Measurements from ENCODE around the gene DAPK3. TPM values are rescaled to one million over a fixed set of nuclear protein-coding genes. Genes with fewer than 3 reads are reported as not detected.

Gene DAPK3
- polyA plus RNA-seq, 3 donors, result 13.7 to 32.1 (median 21.8) TPM

DNA sequence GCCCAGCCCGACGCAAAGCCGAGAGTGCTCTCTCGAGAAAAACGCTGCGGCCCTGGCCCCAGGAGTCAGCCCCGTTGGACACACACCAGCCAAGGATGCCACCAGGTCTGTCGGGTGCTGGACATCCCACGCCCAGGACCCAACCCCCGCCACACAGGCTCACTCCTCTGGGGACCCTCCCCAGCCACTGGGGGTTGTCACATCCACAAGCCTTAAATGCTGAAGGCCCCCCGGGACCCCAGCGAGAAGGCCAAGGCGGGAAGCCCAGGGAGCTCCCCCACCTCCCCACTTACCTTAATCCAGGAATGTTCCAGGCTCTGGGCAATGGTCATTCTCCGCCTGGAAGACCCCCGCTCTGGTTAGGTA, 11.2 kb downstream of the DAPK3 start:
- TF ChIP-seq, protein P1, sequence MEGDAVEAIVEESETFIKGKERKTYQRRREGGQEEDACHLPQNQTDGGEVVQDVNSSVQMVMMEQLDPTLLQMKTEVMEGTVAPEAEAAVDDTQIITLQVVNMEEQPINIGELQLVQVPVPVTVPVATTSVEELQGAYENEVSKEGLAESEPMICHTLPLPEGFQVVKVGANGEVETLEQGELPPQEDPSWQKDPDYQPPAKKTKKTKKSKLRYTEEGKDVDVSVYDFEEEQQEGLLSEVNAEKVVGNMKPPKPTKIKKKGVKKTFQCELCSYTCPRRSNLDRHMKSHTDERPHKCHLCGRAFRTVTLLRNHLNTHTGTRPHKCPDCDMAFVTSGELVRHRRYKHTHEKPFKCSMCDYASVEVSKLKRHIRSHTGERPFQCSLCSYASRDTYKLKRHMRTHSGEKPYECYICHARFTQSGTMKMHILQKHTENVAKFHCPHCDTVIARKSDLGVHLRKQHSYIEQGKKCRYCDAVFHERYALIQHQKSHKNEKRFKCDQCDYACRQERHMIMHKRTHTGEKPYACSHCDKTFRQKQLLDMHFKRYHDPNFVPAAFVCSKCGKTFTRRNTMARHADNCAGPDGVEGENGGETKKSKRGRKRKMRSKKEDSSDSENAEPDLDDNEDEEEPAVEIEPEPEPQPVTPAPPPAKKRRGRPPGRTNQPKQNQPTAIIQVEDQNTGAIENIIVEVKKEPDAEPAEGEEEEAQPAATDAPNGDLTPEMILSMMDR (IDR thresholded peaks at IDR 0.05), result no peak

DNA sequence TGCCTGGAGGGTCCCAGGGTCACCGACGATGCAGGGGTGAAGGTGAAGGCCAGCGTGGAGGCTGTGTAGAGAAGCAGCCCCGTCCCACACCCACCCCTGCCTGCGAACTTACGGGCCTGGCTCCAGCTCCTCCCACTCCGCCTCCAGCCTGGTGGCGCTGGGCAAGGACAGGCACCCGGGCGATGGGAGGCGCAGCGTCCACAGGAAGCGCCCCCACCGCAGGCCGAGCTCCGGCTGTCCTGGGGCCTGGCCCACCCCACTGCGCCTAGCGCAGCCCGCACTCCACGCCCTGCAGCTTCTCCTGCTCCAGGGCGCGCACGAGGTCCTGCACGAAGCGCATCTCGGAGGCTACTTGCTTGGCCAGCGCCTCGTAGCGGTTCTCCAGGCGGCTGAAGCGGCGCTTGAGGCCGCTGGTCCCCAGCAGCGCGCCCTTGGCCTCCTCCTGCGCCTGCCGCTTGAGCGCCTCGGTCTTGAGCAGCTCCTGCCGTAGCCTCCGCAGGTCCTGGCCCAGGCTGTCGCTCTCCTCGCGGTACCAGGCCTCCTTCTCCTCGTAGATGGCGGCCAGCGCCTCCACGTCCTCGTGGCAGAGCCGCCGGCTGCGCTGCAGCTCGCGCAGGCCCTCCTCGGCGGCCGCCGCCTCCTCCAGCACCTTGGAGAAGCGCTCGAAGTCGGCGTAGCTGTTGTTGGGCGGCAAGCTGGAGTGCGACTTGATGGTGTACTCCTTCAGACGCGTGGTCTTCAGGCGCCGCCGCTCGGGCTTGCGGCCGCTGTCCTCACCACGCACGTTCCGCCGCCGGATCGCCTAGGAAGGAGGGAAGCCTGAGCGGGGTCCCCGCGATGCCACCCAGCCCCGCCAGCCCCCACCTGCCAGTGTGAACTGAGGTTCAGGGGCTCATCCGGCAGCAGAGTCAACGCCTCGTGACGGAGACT, 11.8 kb downstream of the DAPK3 start:
- Histone ChIP-seq H4K20me1 (ENCODE audit: insufficient read depth, low read length) (peaks cover 8% of the 10 kb centered on the region), H3K4me3 (replicated peaks in 1 of 3; ENCODE audit: low read depth in 2 of 3, low read length in 3 of 3) (no peak overlapping the region), H3K27ac (ENCODE audit: low read depth in 1 of 2, low read length in 2 of 2) (no peak overlapping the region), H3K9me3 (replicated peaks in 1 of 2; ENCODE audit: control insufficient read depth in 1 of 2, insufficient read depth in 1 of 2, low read length in 2 of 2) (no peaks in the 10 kb centered on the region), H3K27me3 (ENCODE audit: control insufficient read depth in 2 of 2, insufficient read depth in 2 of 2, low read length in 2 of 2) (no peaks in the 10 kb centered on the region), H2AFZ (ENCODE audit: insufficient read depth, low read depth, low read length, poor library complexity, severe bottlenecking) (no peak overlapping the region), H3K36me3 (replicated peaks in 1 of 2; ENCODE audit: control insufficient read depth in 1 of 2, insufficient read depth in 2 of 2, low read length in 2 of 2) (peaks cover 58 to 77% of the 10 kb centered on the region in 2 donors), H3K79me2 (ENCODE audit: insufficient read depth, low read length) (no peaks in the 10 kb centered on the region), H3K4me2 (replicated peaks; ENCODE audit: extremely low read depth, low read length, poor library complexity, severe bottlenecking) (no peak overlapping the region), H3K4me1 (ENCODE audit: control insufficient read depth in 1 of 2, insufficient read depth in 2 of 2, low read length in 2 of 2) (no peaks in the 10 kb centered on the region), H3K9ac (ENCODE audit: insufficient read depth, low read length, poor library complexity, severe bottlenecking) (no peak overlapping the region)
- H3K9me3 Mint-ChIP-seq, result peaks cover 0 to 2% (median 0%) of the 10 kb centered on the region in 7 donors
- H3K27me3 Mint-ChIP-seq (ENCODE audit: low read depth in 3 of 3), result peaks cover 0 to 1% (median 0%) of the 10 kb centered on the region in 3 donors
- no peak overlapping the region for H3K27ac Mint-ChIP-seq
- intact Hi-C loops (cut with micrococcal nuclease), result no loop called here
- no peaks in the 10 kb centered on the region for H3K4me1 Mint-ChIP-seq
- TF ChIP-seq, protein P1 (IDR thresholded peaks at IDR 0.05), result no peak
- peaks cover 39 to 71% of the 10 kb centered on the region in 2 donors for H3K36me3 Mint-ChIP-seq
- DNase-seq, result no peak
- 98% methylated on average over 82 of the region's 86 CpGs for WGBS (ENCODE audit: insufficient coverage)
- H3K4me3 Mint-ChIP-seq, result no peak overlapping the region

More for the DNA sequence above, 11.2 kb downstream of the DAPK3 start:
- Histone ChIP-seq H3K36me3 (replicated peaks in 1 of 2; ENCODE audit: control insufficient read depth in 1 of 2, insufficient read depth in 2 of 2, low read length in 2 of 2) (peaks cover 62 to 83% of the 10 kb centered on the region in 2 donors), H3K27ac (ENCODE audit: low read depth in 1 of 2, low read length in 2 of 2) (no peak overlapping the region), H3K79me2 (ENCODE audit: insufficient read depth, low read length) (no peaks in the 10 kb centered on the region), H2AFZ (ENCODE audit: insufficient read depth, low read depth, low read length, poor library complexity, severe bottlenecking) (no peak overlapping the region), H3K4me1 (ENCODE audit: control insufficient read depth in 1 of 2, insufficient read depth in 2 of 2, low read length in 2 of 2) (no peaks in the 10 kb centered on the region), H3K4me2 (replicated peaks; ENCODE audit: extremely low read depth, low read length, poor library complexity, severe bottlenecking) (no peak overlapping the region), H4K20me1 (ENCODE audit: insufficient read depth, low read length) (peaks cover 8% of the 10 kb centered on the region), H3K9me3 (replicated peaks in 1 of 2; ENCODE audit: control insufficient read depth in 1 of 2, insufficient read depth in 1 of 2, low read length in 2 of 2) (no peaks in the 10 kb centered on the region), H3K9ac (ENCODE audit: insufficient read depth, low read length, poor library complexity, severe bottlenecking) (no peak overlapping the region), H3K27me3 (ENCODE audit: control insufficient read depth in 2 of 2, insufficient read depth in 2 of 2, low read length in 2 of 2) (no peaks in the 10 kb centered on the region), H3K4me3 (replicated peaks in 1 of 3; ENCODE audit: low read depth in 2 of 3, low read length in 3 of 3) (no peak overlapping the region)
- Mint-ChIP-seq H3K4me3 (no peak overlapping the region), H3K4me1 (no peaks in the 10 kb centered on the region), H3K27ac (peak overlapping the region in 1 of 7 donors; percentile 57), H3K9me3 (peaks cover 0 to 2% (median 0%) of the 10 kb centered on the region in 7 donors), H3K36me3 (peaks cover 44 to 77% of the 10 kb centered on the region in 2 donors), H3K27me3 (ENCODE audit: low read depth in 3 of 3) (peaks cover 0 to 1% (median 0%) of the 10 kb centered on the region in 3 donors)
- 96% methylated on average over 10 of the region's 15 CpGs for WGBS (ENCODE audit: insufficient coverage)
- intact Hi-C loops (cut with micrococcal nuclease), result no loop called here
- no peak for DNase-seq
